Kidney (tissue), 14 donors: ENCODE measurements around the gene SMC3. TPM values are rescaled to one million over a fixed set of nuclear protein-coding genes. Genes with fewer than 3 reads are reported as not detected.
"Not testable (repeated sequence)": the region's sequence is repeated elsewhere in the genome, so short reads cannot be mapped to it uniquely, and the experiment has no call there.

ENCODE experiments used
- DNase-seq, 5 donors: peaks; one replicate each; pipeline ENCODE4 v3.0.0-alpha.2; 2013 to 2020
- FAIRE-seq: peaks from 2 replicates; lab custom pipeline; 2012; peaks lifted over from hg19 to GRCh38; lab: Jason Lieb, UNC
- H3K27ac ChIP-seq, 2 donors: one replicate each; pipeline ENCODE4 v1.7.0; 2013; ENCODE audit warnings: low read depth in 2 of 2, low read length in 2 of 2, inconsistent platforms in 1 of 2
- H3K27me3 ChIP-seq: one replicate; pipeline ENCODE4 v1.7.1; 2013; ENCODE audit warnings: low read length, inconsistent platforms; ENCODE audit not compliant: control insufficient read depth, insufficient read depth
- H3K36me3 ChIP-seq, 3 donors: one replicate each; pipeline versions ENCODE4 v1.7.0 to v1.7.1; 2013; ENCODE audit warnings: low read length in 3 of 3, control low read depth in 1 of 3, inconsistent platforms in 1 of 3; ENCODE audit not compliant: insufficient read depth in 3 of 3, control insufficient read depth in 2 of 3
- H3K4me1 ChIP-seq, 3 donors: one replicate each; pipeline versions ENCODE4 v1.7.0 to v1.7.1; 2013; ENCODE audit warnings: low read length in 3 of 3, inconsistent platforms in 1 of 3, low read depth in 1 of 3; ENCODE audit not compliant: control insufficient read depth in 2 of 3, insufficient read depth in 2 of 3
- H3K4me3 ChIP-seq, 3 donors: one replicate each; pipeline versions ENCODE4 v1.7.0 to v1.8.1; 2013; ENCODE audit warnings: low read length in 3 of 3, control low read depth in 1 of 3, inconsistent platforms in 1 of 3
- H3K9ac ChIP-seq, 3 donors: one replicate each; pipeline versions ENCODE4 v1.7.0 to v1.7.1; 2013; ENCODE audit warnings: low read length in 3 of 3, control low read depth in 1 of 3, inconsistent platforms in 1 of 3
- H3K9me3 ChIP-seq, 3 donors: one replicate each; pipeline versions ENCODE4 v1.7.0 to v1.7.1; 2013; ENCODE audit warnings: low read length in 3 of 3, control low read depth in 1 of 3, inconsistent platforms in 1 of 3; ENCODE audit not compliant: control insufficient read depth in 2 of 3, insufficient read depth in 1 of 3
- CTCF ChIP-seq: IDR thresholded peaks from 3 replicates; pipeline ENCODE4 v1.5.1; 2012; ENCODE audit warnings: mild to moderate bottlenecking, moderate library complexity, borderline replicate concordance; ENCODE audit not compliant: insufficient read depth; ENCODE audit errors: extremely low read depth
- intact Hi-C: fragments of 100-400 bp; cut with DNase I; formaldehyde crosslinking; loops from one replicate; pipeline ENCODE4 v1.11.1; 2022
- polyA plus RNA-seq: library from polyadenylated mRNA; stranded (reverse); fragments of 350-450 nt; fragmentation: Illumina TruSeq; extraction: RNeasy Lipid Tissue Mini Kit (QIAGEN cat#74804); gene quantifications from one replicate; pipeline ENCODE4 v1.2.3, GENCODE V29; 2014; ENCODE audit warnings: low read depth, low replicate concordance; ENCODE audit not compliant: insufficient read depth
- total RNA-seq: library from RNA; stranded (reverse); fragmentation: NEBNext Ultra II Directional; extraction: Animal tissue kit (Norgen Biotek cat#: 25700); gene quantifications from one replicate; pipeline ENCODE4 v1.2.1, GENCODE V29; 2021
- donor health status: control.
- donor health status: control.
- donor health status: control.
- donor health status: control.
- donor health status: control.
- donor health status: DM: yes; HTN: yes; CAD: no.
- donor health status: Normal renal cell carcinoma (clear cell type).

The SMC3 gene
- total and polyA plus RNA-seq, 2 donors from 2014 or later = 13.9 to 29.6 TPM

DNA sequence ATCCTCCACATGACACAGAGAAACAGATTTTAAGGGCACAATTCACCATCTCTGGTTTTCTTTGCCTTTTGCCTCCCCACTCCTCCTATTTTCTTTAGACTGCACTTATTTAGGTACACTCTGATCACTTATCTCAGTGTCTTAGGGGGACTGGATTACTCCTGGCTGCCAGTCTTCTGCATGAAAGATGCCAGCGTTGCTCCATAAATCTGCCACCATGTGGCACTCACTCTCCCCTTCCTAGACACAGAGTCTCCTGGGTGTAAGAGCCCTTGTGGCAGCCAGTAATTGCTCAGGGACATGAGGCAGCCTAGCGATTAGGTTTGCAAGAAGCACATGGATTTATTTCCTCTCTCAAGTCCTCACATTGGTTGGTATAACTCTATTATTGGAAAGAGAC lies 42.1 kb downstream of the SMC3 start:
- Histone ChIP-seq H3K27me3 (no peaks in the 10 kb centered on the region), H3K36me3 (peaks cover 0 to 8% (median 1%) of the 10 kb centered on the region in 3 donors), H3K4me3 (no peak overlapping the region), H3K27ac (no peak overlapping the region), H3K9me3 (no peaks in the 10 kb centered on the region), H3K9ac (no peak overlapping the region), H3K4me1 (no peaks in the 10 kb centered on the region)
- FAIRE-seq (no peak), DNase-seq (peak in 1 of 5 donors; percentile 30)
- no peak for TF ChIP-seq CTCF
- intact Hi-C loops = no loop called here

DNA sequence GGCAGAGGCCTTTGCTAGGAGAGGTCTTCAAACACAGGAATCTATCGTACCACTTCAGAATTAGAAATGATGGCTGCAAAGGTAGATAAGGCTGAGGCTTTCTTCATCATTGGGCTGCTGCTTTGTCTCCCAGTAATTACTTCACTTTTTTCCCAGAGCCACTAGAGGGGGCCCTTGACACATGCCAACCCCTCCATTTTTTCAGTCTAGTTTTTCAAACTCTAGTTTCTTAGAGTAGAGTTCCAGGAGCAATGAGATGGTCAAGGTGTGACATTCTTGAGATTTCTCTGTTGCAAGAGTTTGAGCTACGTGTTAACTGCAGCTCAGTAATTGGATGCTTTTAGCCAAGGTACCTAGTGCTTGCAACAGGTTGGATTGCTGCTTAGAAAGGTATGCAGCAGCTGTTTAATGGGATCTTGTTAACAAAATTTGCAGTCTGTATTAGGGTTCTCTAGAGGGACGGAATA lies 42.8 kb downstream of the SMC3 start:
- intact Hi-C loops = no loop called here
- Histone ChIP-seq H3K4me3 (no peak overlapping the region), H3K27ac (no peak overlapping the region), H3K4me1 (no peaks in the 10 kb centered on the region), H3K9me3 (no peaks in the 10 kb centered on the region), H3K9ac (no peak overlapping the region), H3K27me3 (no peaks in the 10 kb centered on the region), H3K36me3 (peaks cover 0 to 8% (median 0%) of the 10 kb centered on the region in 3 donors)
- peak; percentile 76 for TF ChIP-seq CTCF
- peak in 4 of 5 donors; percentile 69 to 89 (median 81) for DNase-seq
- FAIRE-seq = peak; percentile 54

DNA sequence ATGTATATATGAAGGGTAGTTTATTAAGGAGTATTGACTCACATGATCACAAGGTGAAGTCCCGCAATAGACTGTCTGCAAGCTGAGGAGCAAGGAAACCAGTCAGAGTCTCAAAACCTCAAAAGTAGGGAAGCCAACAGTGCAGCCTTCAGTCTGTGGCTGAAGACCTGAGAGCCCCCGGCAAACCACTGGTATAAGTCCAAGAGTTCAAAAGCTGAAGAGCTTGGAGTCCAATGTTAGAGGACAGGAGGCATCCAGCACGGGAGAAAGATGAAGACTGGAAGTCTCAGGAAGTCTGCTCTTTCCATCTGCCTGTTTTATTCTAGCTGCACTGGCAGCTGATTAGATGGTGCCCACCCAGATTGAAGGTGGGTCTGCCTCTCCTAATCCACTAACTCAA lies 43.3 kb downstream of the SMC3 start:
- H3K9me3 ChIP-seq, H3K36me3 ChIP-seq, FAIRE-seq, H3K27ac ChIP-seq, H3K4me1 ChIP-seq, DNase-seq, H3K4me3 ChIP-seq, intact Hi-C loops, H3K9ac ChIP-seq, H3K27me3 ChIP-seq: not testable (repeated sequence)

GRCh38 chr10:110612087-110612486 lies 44.6 kb downstream of the SMC3 start:
- intact Hi-C loops = no loop called here
- Histone ChIP-seq H3K27ac (no peak overlapping the region), H3K9ac (no peak overlapping the region), H3K36me3 (no peaks in the 10 kb centered on the region), H3K4me3 (no peak overlapping the region), H3K27me3 (no peaks in the 10 kb centered on the region), H3K9me3 (no peaks in the 10 kb centered on the region), H3K4me1 (no peaks in the 10 kb centered on the region)
- DNase-seq (no peak), FAIRE-seq (no peak)
- TF ChIP-seq CTCF = no peak
